Calu3 (cell line): Measurements from ENCODE around the gene DLGAP1. TPM values are rescaled to one million over a fixed set of nuclear protein-coding genes. Genes with fewer than 3 reads are reported as not detected.

Experiments used
- BruUV-seq: library from RNA; stranded (reverse); fragments of 400-500 nt; replicated peaks from 2 replicates; lab custom pipeline; 2021; lab: Mats Ljungman, UMichigan
- CTCF ChIA-PET: fragments of 300-600 bp; sonication (Branson Sonifier 250); formaldehyde crosslinking; loops from one replicate; lab custom pipeline; 2022; ENCODE audit warnings: antibody characterized with exemption; lab: Charles Lee
- DNase-seq: peaks from one replicate; pipeline ENCODE4 v3.0.0; 2022
- H3K27ac Mint-ChIP-seq: one replicate; pipeline ENCODE4 v1.8.0; 2022; ENCODE audit warnings: mixed read lengths; ENCODE audit not compliant: unreplicated experiment
- H3K27me3 Mint-ChIP-seq: one replicate; pipeline ENCODE4 v1.8.0; 2022; ENCODE audit warnings: mixed read lengths; ENCODE audit not compliant: unreplicated experiment
- H3K36me3 Mint-ChIP-seq: one replicate; pipeline ENCODE4 v1.8.0; 2022; ENCODE audit warnings: mild to moderate bottlenecking, moderate library complexity, mixed read lengths; ENCODE audit not compliant: insufficient read depth, unreplicated experiment
- H3K4me1 Mint-ChIP-seq: one replicate; pipeline ENCODE4 v1.8.0; 2022; ENCODE audit warnings: mild to moderate bottlenecking, low read depth, mixed read lengths; ENCODE audit not compliant: unreplicated experiment
- H3K4me3 Mint-ChIP-seq: one replicate; pipeline ENCODE4 v1.8.0; 2022; ENCODE audit warnings: mild to moderate bottlenecking, low read depth, moderate library complexity, mixed read lengths; ENCODE audit not compliant: unreplicated experiment
- H3K9me3 Mint-ChIP-seq: one replicate; pipeline ENCODE4 v1.8.0; 2022; ENCODE audit warnings: low read depth, mixed read lengths; ENCODE audit not compliant: unreplicated experiment
- intact Hi-C: fragments of 100-400 bp; cut with micrococcal nuclease; formaldehyde crosslinking; loops from one replicate; pipeline ENCODE4 v1.10.0; 2022; ENCODE audit not compliant: unreplicated experiment
- total RNA-seq: library from RNA; stranded (reverse); gene quantifications from 2 replicates; pipeline ENCODE4 v1.2.3, GENCODE V29; 2022
- TF ChIP-seq, protein P1 (sequence below): fragments of 200-600 bp; IDR thresholded peaks from one replicate; pipeline ENCODE4 v1.8.0; 2022; ENCODE audit warnings: antibody characterized with exemption; ENCODE audit not compliant: unreplicated experiment

The DLGAP1 gene
- total RNA-seq, 1 experiment from 2014 or later = 9.0 TPM

DNA sequence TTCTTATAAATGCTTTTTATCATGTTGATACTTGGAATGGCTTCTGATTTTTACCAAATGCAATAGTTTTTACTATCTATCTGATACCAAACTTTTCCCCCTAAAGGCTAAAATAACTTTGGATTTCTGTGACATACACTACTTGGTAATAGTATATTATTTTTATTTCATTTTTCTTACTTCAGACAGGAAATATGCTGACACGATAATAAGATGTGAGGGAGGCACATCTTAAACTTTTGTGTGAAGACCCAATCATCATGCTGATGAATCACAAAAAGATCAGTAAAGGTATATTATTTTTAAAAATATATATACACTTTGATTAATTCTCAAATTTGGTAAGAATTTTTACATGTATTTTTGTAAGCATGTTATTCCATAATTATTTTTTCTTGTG is 882.3 kb downstream of the DLGAP1 start:
- no peaks in the 10 kb centered on the region for H3K9me3 Mint-ChIP-seq
- H3K4me1 Mint-ChIP-seq = no peaks in the 10 kb centered on the region
- intact Hi-C loops = no loop called here
- no peak for DNase-seq
- H3K27ac Mint-ChIP-seq = no peak overlapping the region
- H3K36me3 Mint-ChIP-seq = no peaks in the 10 kb centered on the region
- H3K27me3 Mint-ChIP-seq = no peaks in the 10 kb centered on the region
- TF ChIP-seq, protein P1, sequence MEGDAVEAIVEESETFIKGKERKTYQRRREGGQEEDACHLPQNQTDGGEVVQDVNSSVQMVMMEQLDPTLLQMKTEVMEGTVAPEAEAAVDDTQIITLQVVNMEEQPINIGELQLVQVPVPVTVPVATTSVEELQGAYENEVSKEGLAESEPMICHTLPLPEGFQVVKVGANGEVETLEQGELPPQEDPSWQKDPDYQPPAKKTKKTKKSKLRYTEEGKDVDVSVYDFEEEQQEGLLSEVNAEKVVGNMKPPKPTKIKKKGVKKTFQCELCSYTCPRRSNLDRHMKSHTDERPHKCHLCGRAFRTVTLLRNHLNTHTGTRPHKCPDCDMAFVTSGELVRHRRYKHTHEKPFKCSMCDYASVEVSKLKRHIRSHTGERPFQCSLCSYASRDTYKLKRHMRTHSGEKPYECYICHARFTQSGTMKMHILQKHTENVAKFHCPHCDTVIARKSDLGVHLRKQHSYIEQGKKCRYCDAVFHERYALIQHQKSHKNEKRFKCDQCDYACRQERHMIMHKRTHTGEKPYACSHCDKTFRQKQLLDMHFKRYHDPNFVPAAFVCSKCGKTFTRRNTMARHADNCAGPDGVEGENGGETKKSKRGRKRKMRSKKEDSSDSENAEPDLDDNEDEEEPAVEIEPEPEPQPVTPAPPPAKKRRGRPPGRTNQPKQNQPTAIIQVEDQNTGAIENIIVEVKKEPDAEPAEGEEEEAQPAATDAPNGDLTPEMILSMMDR = no peak
- no TSS peak for BruUV-seq
- no peak overlapping the region for H3K4me3 Mint-ChIP-seq
- CTCF ChIA-PET = no interaction called here

DNA sequence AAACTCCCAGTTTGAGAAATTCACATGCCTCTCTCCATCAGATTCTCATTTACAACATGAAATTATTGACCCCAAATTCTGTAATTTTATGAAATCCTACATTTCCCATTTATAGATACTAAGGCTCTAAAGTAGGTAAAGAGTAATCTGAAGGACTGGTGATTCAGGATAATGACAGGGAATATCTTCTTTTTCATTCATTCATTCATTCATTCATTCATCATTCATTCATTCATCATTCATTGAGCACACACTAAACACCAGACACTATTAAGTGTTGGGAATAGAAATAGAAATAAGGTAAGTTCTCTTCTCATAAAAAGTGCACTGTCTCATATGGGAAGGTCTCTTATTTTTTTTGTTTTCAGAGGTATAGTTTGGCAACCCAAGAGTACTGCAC is 888.3 kb downstream of the DLGAP1 start:
- no TSS peak for BruUV-seq
- intact Hi-C loops = no loop called here
- no peaks in the 10 kb centered on the region for H3K4me1 Mint-ChIP-seq
- no peak for DNase-seq
- no peaks in the 10 kb centered on the region for H3K36me3 Mint-ChIP-seq
- CTCF ChIA-PET = no interaction called here
- TF ChIP-seq, protein P1 = no peak
- H3K27me3 Mint-ChIP-seq = no peaks in the 10 kb centered on the region
- H3K27ac Mint-ChIP-seq = no peak overlapping the region
- no peak overlapping the region for H3K4me3 Mint-ChIP-seq
- peaks cover 2% of the 10 kb centered on the region for H3K9me3 Mint-ChIP-seq

GRCh38 chr18:3560755-3561154 is 894.4 kb downstream of the DLGAP1 start:
- Mint-ChIP-seq H3K27me3 (no peaks in the 10 kb centered on the region), H3K4me3 (no peak overlapping the region), H3K27ac (no peak overlapping the region), H3K9me3 (peaks cover 2% of the 10 kb centered on the region), H3K4me1 (no peaks in the 10 kb centered on the region), H3K36me3 (no peaks in the 10 kb centered on the region)
- intact Hi-C loops = no loop called here
- CTCF ChIA-PET = no interaction called here
- BruUV-seq = no TSS peak
- no peak for DNase-seq
- TF ChIP-seq, protein P1 = no peak

DNA sequence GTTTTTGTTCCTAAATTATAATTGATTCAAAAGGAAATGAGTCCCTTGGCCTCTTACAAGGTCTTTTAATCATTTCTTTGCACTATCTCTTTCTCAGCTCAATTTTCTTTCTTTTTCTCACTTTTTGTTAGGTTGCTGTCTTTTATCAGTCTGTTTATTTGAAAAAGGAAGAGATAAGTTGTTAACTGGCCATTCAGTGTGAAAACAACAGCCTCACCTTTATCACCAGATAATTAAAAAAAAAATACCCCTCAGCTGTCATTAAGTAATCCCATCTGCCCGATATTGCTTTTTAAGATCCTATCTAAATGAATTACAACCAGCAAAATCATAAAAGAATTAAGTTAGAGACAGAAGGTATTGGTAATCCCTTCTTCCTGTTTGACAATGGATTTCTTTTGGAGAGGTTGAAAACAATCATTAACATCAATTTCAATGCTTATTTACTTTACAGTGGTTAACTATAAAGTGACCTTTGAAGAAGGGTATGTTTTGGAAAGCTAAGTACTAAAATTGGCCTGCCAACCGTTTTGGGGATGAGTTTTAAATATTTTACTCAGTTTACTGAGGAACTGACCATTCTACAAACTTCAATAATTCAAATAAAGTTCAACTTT is 900.2 kb downstream of the DLGAP1 start:
- no TSS peak for BruUV-seq
- Mint-ChIP-seq H3K4me1 (no peaks in the 10 kb centered on the region), H3K36me3 (no peaks in the 10 kb centered on the region), H3K4me3 (no peak overlapping the region), H3K27ac (no peak overlapping the region), H3K27me3 (no peaks in the 10 kb centered on the region), H3K9me3 (no peaks in the 10 kb centered on the region)
- TF ChIP-seq, protein P1 = no peak
- no peak for DNase-seq
- CTCF ChIA-PET = no interaction called here
- intact Hi-C loops = no loop called here
